SK-N-SH treated with all-trans-retinoic acid at 6 μM for 48 hours (cell line): ENCODE data around the gene DNAJB8.

ENCODE experiments used
- ARNTL ChIP-seq: fragments of 450-650 bp; formaldehyde crosslinking; IDR thresholded peaks from 2 replicates; pipeline ENCODE4 v1.5.0; 2020; ENCODE audit warnings: low read depth, mild to moderate bottlenecking, moderate library complexity, borderline replicate concordance
- ZFP3 ChIP-seq: fragments of 250-450 bp; sonication (Bioruptor Pico); IDR thresholded peaks from 2 replicates; pipeline ENCODE4 v1.5.0; 2020; ENCODE audit warnings: mild to moderate bottlenecking, moderate library complexity
- ZFP30 ChIP-seq: fragments of 450-650 bp; formaldehyde crosslinking; IDR thresholded peaks from 2 replicates; pipeline ENCODE4 v1.5.0; 2022; ENCODE audit warnings: mild to moderate bottlenecking, moderate library complexity
- TF ChIP-seq, protein P1 (sequence below): fragments of 250-450 bp; sonication (Bioruptor Pico); IDR thresholded peaks from 2 replicates; pipeline ENCODE4 v1.8.0; 2020; ENCODE audit warnings: mild to moderate bottlenecking, moderate library complexity, borderline replicate concordance

DNA sequence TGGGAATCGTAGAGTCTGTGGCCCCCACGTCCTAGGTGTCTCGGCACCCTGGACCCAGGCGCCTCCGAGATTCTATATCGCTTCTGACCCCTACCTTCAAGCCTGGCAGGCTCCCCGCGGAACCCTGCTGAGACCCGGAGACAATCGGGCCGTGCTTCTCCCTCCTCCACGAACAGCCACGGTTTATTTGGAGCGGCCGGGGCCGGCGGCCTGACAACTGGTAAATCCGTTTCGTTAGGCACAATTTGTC, 24.9 kb upstream of the DNAJB8 start:
- no peak for TF ChIP-seq ARNTL (CRISPR knock-in tag)
- TF ChIP-seq ZFP3 (CRISPR knock-in tag) = no peak
- TF ChIP-seq, protein P1, sequence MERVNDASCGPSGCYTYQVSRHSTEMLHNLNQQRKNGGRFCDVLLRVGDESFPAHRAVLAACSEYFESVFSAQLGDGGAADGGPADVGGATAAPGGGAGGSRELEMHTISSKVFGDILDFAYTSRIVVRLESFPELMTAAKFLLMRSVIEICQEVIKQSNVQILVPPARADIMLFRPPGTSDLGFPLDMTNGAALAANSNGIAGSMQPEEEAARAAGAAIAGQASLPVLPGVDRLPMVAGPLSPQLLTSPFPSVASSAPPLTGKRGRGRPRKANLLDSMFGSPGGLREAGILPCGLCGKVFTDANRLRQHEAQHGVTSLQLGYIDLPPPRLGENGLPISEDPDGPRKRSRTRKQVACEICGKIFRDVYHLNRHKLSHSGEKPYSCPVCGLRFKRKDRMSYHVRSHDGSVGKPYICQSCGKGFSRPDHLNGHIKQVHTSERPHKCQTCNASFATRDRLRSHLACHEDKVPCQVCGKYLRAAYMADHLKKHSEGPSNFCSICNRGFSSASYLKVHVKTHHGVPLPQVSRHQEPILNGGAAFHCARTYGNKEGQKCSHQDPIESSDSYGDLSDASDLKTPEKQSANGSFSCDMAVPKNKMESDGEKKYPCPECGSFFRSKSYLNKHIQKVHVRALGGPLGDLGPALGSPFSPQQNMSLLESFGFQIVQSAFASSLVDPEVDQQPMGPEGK (CRISPR knock-in tag) = no peak
- no peak for TF ChIP-seq ZFP30 (CRISPR knock-in tag)
